ENCODE measurements around the gene NT5DC1. TPM values are rescaled to one million over a fixed set of nuclear protein-coding genes. Genes with fewer than 3 reads are reported as not detected.

Gene NT5DC1
- polyA plus RNA-seq, 1 of the 3 experiments (the other 2 are of a cell fraction), result 20.3 TPM

- Histone ChIP-seq H3K4me1 (ENCODE audit: control insufficient read depth in 1 of 2, insufficient read depth in 2 of 2, low read depth in 1 of 2, low read length in 1 of 2) (peaks cover 5 to 31% of the 10 kb centered on the region in 2 experiments; a peak in 2 of 4 replicates), H4K20me1 (ENCODE audit: insufficient read depth) (no peaks in the 10 kb centered on the region), H3F3A (replicated peaks; ENCODE audit: insufficient read depth) (peaks cover 3% of the 10 kb centered on the region), H2AFZ (ENCODE audit: low read depth) (no peak overlapping the region), H3K79me2 (ENCODE audit: insufficient read depth) (no peaks in the 10 kb centered on the region), H3K27ac (ENCODE audit: low read depth in 2 of 2, low read length in 1 of 2) (peak overlapping the region in 1 of 2 experiments; percentile 68; a peak in 2 of 4 replicates), H3K9ac (no peak overlapping the region), H3K4me2 (no peak overlapping the region), H3K9me3 (no peaks in the 10 kb centered on the region), H3K36me3 (replicated peaks in 1 of 2; ENCODE audit: control insufficient read depth in 1 of 2, insufficient read depth in 2 of 2, low read length in 1 of 2) (no peaks in the 10 kb centered on the region), H3K27me3 (ENCODE audit: insufficient read depth) (no peaks in the 10 kb centered on the region), H3K9me2 (no peaks in the 10 kb centered on the region), H3K4me3 (ENCODE audit: low read depth in 2 of 2, low read length in 1 of 2) (no peak overlapping the region)
- ChIA-PET CTCF (interaction anchor here (1.0 to 5.2 kb wide), 2 partner anchors 11 to 62 kb away, joined by 3 to 36 read pairs; no protein-coding TSS in a partner anchor), POLR2A (no interaction called here)
- 81% methylated on average over 1 of the region's 1 CpG for WGBS (ENCODE audit: low lambda C conversion rate)
- TF ChIP-seq REST (IDR thresholded peaks at IDR 0.05; ENCODE audit: low read depth, low read length) (no peak), CHD2 (IDR thresholded peaks at IDR 0.05; ENCODE audit: low read length, partially characterized antibody) (peak; percentile 40), CTCF (IDR thresholded peaks at IDR 0.05) (no peak), TEAD4 (IDR thresholded peaks at IDR 0.05; ENCODE audit: borderline replicate concordance, insufficient read depth) (no peak), FOXJ3 (CRISPR knock-in tag; IDR thresholded peaks at IDR 0.05) (0 out of 2 replicates have a peak, but pooled peaks have one; percentile 45), TCF12 (IDR thresholded peaks at IDR 0.05) (0 out of 2 replicates have a peak, but pooled peaks have one; percentile 11), EP300 (IDR thresholded peaks at IDR 0.05; ENCODE audit: borderline replicate concordance in 1 of 2, low read depth in 1 of 2, low read length in 1 of 2) (peak in 1 of 2 experiments; percentile 65; a peak in 1 of 4 replicates), YY1 (IDR thresholded peaks at IDR 0.05; ENCODE audit: low read depth) (no peak), MXI1 (IDR thresholded peaks at IDR 0.05; ENCODE audit: low read depth, low read length) (peak; percentile 34; the same call in 1 of the 2 replicates), GATA2 (CRISPR knock-in tag; IDR thresholded peaks at IDR 0.05) (peak; percentile 70)
- DNase-seq, result no peak
Observed at GRCh38 chr6:116206231-116206903, 105.7 kb downstream of the NT5DC1 start.
